GM23338 (cell line): ENCODE results near the gene SLC16A6. TPM values are rescaled to one million over a fixed set of nuclear protein-coding genes. Genes with fewer than 3 reads are reported as not detected.
"Not testable (repeated sequence)": the region's sequence is repeated elsewhere in the genome, so short reads cannot be mapped to it uniquely, and the experiment has no call there.

ENCODE experiments used
- ATAC-seq: fragments of 200-7000 bp; cut with Tn5 transposase; 3 replicates; pipeline ENCODE4 v1.9.1; 2020
- DNase-seq: peaks from one replicate; pipeline ENCODE4 v3.0.0-alpha.2; 2015; ENCODE audit warnings: low spot score
- H2AFZ ChIP-seq: fragments of 200-600 bp; sonication (generic); 2 replicates; pipeline ENCODE4 v1.8.0; 2016; ENCODE audit warnings: antibody characterized with exemption, mild to moderate bottlenecking, moderate library complexity
- H3F3A ChIP-seq: fragments of 200-600 bp; sonication (generic); replicated peaks from 2 replicates; pipeline ENCODE4 v1.8.0; 2017; ENCODE audit warnings: antibody characterized with exemption, mixed run types, low read depth
- H3K27ac ChIP-seq: fragments of 200-600 bp; sonication (generic); 2 replicates; pipeline ENCODE4 v1.6.1; 2016; ENCODE audit warnings: low read depth
- H3K27me3 ChIP-seq: fragments of 200-600 bp; sonication (generic); 2 replicates; pipeline ENCODE4 v1.8.0; 2016; ENCODE audit warnings: mild to moderate bottlenecking, mixed run types, moderate library complexity; ENCODE audit not compliant: insufficient read depth
- H3K36me3 ChIP-seq: fragments of 200-600 bp; sonication (generic); 2 replicates; pipeline ENCODE4 v1.8.0; 2016; ENCODE audit warnings: mild to moderate bottlenecking; ENCODE audit not compliant: insufficient read depth
- H3K4me1 ChIP-seq: fragments of 200-600 bp; sonication (generic); 2 replicates; pipeline ENCODE4 v1.8.0; 2016; ENCODE audit warnings: mild to moderate bottlenecking, moderate library complexity; ENCODE audit not compliant: insufficient read depth
- H3K4me2 ChIP-seq: fragments of 200-600 bp; sonication (generic); 2 replicates; pipeline ENCODE4 v1.7.1; 2017; ENCODE audit warnings: mixed run types
- H3K4me3 ChIP-seq: fragments of 200-600 bp; sonication (generic); 2 replicates; pipeline ENCODE4 v1.6.1; 2016; ENCODE audit warnings: mixed run types
- H3K79me2 ChIP-seq: fragments of 200-600 bp; sonication (generic); replicated peaks from 2 replicates; pipeline ENCODE4 v1.8.0; 2017; ENCODE audit warnings: mild to moderate bottlenecking; ENCODE audit not compliant: insufficient read depth
- H3K9me2 ChIP-seq: fragments of 200-600 bp; sonication (generic); 2 replicates; pipeline ENCODE4 v1.8.0; 2017; ENCODE audit not compliant: insufficient read depth
- H4K20me1 ChIP-seq: fragments of 200-600 bp; sonication (generic); replicated peaks from 2 replicates; pipeline ENCODE4 v1.8.0; 2017; ENCODE audit warnings: mild to moderate bottlenecking; ENCODE audit not compliant: insufficient read depth
- H3K27ac Mint-ChIP-seq: 2 replicates; pipeline ENCODE4 v1.8.0; 2020; ENCODE audit warnings: inconsistent platforms, mild to moderate bottlenecking, moderate library complexity, mixed read lengths
- H3K27me3 Mint-ChIP-seq: 3 replicates; pipeline ENCODE4 v1.8.0; 2022; ENCODE audit warnings: low read depth, mild to moderate bottlenecking, moderate library complexity, mixed read lengths, inconsistent platforms; ENCODE audit not compliant: insufficient read depth, poor library complexity
- H3K36me3 Mint-ChIP-seq: 3 replicates; pipeline ENCODE4 v1.8.0; 2021; ENCODE audit warnings: low read depth, mild to moderate bottlenecking, inconsistent platforms, moderate library complexity, mixed read lengths
- H3K4me1 Mint-ChIP-seq: 3 replicates; pipeline ENCODE4 v1.8.0; 2020; ENCODE audit warnings: mild to moderate bottlenecking, inconsistent platforms, mixed read lengths
- H3K4me3 Mint-ChIP-seq: 3 replicates; pipeline ENCODE4 v1.8.0; 2021; ENCODE audit warnings: moderate library complexity, mild to moderate bottlenecking, inconsistent platforms, mixed read lengths
- H3K9me3 Mint-ChIP-seq: 3 replicates; pipeline ENCODE4 v1.8.0; 2020; ENCODE audit warnings: moderate library complexity, mild to moderate bottlenecking, inconsistent platforms, mixed read lengths
- polyA plus RNA-seq: library from polyadenylated mRNA; unstranded; fragments of >200 nt; fragmentation: Nextera tagmentation; extraction: Ambion mirVana; gene quantifications from 2 replicates; pipeline ENCODE4 v1.2.1, GENCODE V29; 2016
- total RNA-seq: library from RNA; depleted of rRNA; stranded (reverse); fragments of >200 nt; shearing (Covaris generic); gene quantifications from 2 replicates; pipeline ENCODE4 v1.2.3, GENCODE V29; 2014
- TF ChIP-seq, protein P1 (sequence below), 2 experiments: fragments of 200-600 bp in 1 of 2; sonication (generic) in 1 of 2; conservative IDR thresholded peaks; 2 replicates each; pipeline versions ENCODE4 v1.5.1 to v1.6.1; 2016 to 2017; ENCODE audit warnings: antibody characterized with exemption in 2 of 2, low read depth in 2 of 2, mild to moderate bottlenecking in 2 of 2, moderate library complexity in 1 of 2

Gene SLC16A6
- total and polyA plus RNA-seq, 2 experiments from 2014 or later, result not detected

DNA sequence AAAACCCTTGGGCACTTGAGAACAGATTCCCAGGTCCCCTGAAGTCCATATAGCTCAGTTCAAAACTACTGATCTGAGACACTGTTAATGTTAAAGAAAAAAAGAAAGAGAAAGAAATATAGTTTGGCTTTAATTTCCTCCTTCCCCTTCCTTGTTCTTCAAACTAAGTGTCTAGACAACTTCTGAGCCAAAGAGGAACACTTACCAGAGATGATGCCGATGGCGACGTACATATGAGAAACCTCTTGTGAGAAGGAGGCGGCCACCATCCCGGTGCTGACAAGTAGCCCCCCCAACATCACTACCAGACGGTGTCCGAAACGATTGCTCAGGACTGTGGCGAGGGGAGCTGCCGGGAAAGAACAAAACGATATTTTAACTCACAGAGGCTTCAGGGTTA lies 17.2 kb downstream of the SLC16A6 start (continued):
- TF ChIP-seq, protein P1, sequence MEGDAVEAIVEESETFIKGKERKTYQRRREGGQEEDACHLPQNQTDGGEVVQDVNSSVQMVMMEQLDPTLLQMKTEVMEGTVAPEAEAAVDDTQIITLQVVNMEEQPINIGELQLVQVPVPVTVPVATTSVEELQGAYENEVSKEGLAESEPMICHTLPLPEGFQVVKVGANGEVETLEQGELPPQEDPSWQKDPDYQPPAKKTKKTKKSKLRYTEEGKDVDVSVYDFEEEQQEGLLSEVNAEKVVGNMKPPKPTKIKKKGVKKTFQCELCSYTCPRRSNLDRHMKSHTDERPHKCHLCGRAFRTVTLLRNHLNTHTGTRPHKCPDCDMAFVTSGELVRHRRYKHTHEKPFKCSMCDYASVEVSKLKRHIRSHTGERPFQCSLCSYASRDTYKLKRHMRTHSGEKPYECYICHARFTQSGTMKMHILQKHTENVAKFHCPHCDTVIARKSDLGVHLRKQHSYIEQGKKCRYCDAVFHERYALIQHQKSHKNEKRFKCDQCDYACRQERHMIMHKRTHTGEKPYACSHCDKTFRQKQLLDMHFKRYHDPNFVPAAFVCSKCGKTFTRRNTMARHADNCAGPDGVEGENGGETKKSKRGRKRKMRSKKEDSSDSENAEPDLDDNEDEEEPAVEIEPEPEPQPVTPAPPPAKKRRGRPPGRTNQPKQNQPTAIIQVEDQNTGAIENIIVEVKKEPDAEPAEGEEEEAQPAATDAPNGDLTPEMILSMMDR (conservative IDR thresholded peaks at IDR 0.05; ENCODE audit: low read depth in 2 of 2), result no peak

DNA sequence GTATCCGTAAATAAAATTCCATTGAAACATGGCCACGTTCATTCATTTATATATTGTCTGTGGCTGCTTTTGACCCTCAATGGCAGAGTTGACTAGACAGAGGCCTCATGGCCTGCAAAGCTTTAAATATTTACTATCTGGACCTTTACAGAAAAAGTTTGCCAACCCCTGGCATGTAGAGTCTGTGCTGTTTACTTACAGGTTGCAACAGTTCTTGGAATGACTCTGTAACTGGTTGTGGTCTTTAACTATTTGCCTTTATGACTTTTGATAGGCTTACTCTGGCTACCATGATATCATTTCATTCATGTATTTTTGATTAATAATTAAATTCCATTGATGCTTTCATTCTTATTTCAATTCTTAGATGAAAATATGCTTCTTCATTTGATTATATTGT lies 25.1 kb downstream of the SLC16A6 start:
- H3K9me2 ChIP-seq, H3K4me2 ChIP-seq, H3K27ac ChIP-seq, H3F3A ChIP-seq, H3K4me3 Mint-ChIP-seq, H3K4me1 Mint-ChIP-seq, H4K20me1 ChIP-seq, H3K4me3 ChIP-seq, H3K36me3 ChIP-seq, DNase-seq, H3K27me3 ChIP-seq, H3K27me3 Mint-ChIP-seq, H3K79me2 ChIP-seq, ATAC-seq, H3K9me3 Mint-ChIP-seq, H2AFZ ChIP-seq, H3K4me1 ChIP-seq, H3K27ac Mint-ChIP-seq, H3K36me3 Mint-ChIP-seq: not testable (repeated sequence)

DNA sequence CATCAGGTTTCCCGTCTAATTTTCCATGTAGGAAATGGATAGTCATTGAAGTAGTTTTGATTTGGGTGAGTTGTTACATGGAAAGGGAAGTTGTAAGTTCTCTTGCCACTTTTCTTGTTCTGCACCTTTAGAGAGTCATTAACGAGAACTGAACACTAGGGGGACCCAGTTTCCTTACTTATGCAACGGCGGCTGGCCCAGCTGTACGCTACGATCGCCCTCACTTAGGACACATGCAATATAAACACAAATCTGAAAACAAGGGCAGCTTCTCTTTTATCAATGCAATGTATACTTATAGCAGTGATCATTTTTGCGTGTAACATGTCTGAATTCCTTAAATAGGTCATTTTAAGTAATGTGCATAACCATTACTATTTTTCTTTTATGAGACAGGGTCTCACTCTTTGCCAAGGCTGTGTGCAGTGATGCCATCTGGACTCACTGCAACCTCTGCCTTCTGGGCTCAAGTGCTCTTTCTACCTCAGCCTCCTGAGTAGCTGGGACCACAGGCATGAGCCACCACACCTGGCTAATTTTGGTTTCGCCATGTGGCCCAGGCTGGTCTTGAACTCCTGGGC lies 27.7 kb downstream of the SLC16A6 start:
- TF ChIP-seq, protein P1 (conservative IDR thresholded peaks at IDR 0.05; ENCODE audit: low read depth in 2 of 2), result peak in 1 of 2 experiments; percentile 54; a peak in 3 of 4 replicates
- H3K4me3 ChIP-seq, H2AFZ ChIP-seq, H3K4me1 ChIP-seq, H3K27ac ChIP-seq, H3K4me2 ChIP-seq, H3F3A ChIP-seq, H3K4me1 Mint-ChIP-seq, H3K4me3 Mint-ChIP-seq, H3K9me2 ChIP-seq, H3K79me2 ChIP-seq, H3K27me3 ChIP-seq, H3K27ac Mint-ChIP-seq, H4K20me1 ChIP-seq, H3K36me3 Mint-ChIP-seq, H3K9me3 Mint-ChIP-seq, H3K36me3 ChIP-seq, H3K27me3 Mint-ChIP-seq: not testable (repeated sequence)
- DNase-seq (peak; percentile 20), ATAC-seq (peak; percentile 60)

DNA sequence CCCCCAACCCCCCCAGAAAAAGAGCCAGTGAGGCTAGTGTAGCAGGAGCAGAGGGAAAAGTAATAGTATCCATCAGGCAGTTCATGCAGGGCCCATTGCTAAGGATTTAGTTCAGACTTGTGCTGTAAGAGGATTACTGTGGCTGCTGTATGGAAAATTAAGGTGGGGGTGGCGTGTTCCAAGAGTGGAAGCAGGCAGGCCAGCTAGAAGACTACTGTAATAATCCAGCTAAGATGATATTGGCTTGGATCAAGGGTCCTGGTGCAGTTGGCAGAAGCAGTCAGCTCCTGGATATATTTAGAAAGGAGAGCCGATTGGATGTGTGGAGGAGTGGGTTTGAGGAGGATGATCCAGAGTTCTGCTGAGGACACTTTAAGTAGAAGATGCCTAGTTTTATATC lies 28.5 kb downstream of the SLC16A6 start:
- not testable (repeated sequence) for H3K27ac Mint-ChIP-seq, H3K4me2 ChIP-seq, H3K4me1 ChIP-seq, H3K27me3 Mint-ChIP-seq, H3K27ac ChIP-seq, H3F3A ChIP-seq, H3K4me3 Mint-ChIP-seq, H3K79me2 ChIP-seq, H3K4me3 ChIP-seq, H3K27me3 ChIP-seq, H3K4me1 Mint-ChIP-seq, H2AFZ ChIP-seq, ATAC-seq, H3K9me3 Mint-ChIP-seq, DNase-seq, H4K20me1 ChIP-seq, H3K36me3 Mint-ChIP-seq, H3K36me3 ChIP-seq, H3K9me2 ChIP-seq
